Nucleus accumbens (tissue), 56 donors: Measurements from ENCODE around the gene LRG1.

ENCODE experiments used
- DNase-seq, 56 donors: peaks; one replicate each; lab custom pipeline; 2025; lab: John Stamatoyannopoulos, UW

Gene LRG1

GRCh38 chr19:4539693-4540581, at the start of gene LRG1:
Gene LRG1 (minus strand): TSS chr19:4540036. CDS start chr19:4540013, 23 bp downstream.
- no peak for DNase-seq

DNA sequence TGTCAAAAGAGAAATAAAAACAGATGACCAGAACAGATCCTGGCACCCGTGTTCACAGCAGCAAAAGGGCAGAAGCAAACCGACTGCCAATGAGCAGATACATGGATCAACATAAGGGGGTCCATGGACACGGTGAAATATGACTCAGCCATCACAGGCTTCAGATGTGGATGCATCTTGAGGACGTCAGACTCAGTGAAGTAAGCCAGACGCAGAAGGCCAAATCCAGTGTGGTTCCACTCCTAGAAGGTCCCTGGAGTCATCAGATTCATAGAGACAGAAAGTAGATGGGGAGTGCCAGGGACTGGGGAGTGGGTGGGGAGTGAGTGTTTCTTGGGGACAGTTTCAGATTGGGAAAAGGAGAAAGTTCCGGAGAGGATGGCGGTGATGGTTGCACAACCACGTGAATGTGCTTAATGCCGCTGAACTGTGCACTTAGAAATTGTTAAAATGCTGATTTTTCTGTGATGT, 48.5 kb upstream of the LRG1 start:
- DNase-seq: no peak

GRCh38 chr19:4587527-4587926, 47.7 kb upstream of the LRG1 start:
- no peak for DNase-seq

DNA sequence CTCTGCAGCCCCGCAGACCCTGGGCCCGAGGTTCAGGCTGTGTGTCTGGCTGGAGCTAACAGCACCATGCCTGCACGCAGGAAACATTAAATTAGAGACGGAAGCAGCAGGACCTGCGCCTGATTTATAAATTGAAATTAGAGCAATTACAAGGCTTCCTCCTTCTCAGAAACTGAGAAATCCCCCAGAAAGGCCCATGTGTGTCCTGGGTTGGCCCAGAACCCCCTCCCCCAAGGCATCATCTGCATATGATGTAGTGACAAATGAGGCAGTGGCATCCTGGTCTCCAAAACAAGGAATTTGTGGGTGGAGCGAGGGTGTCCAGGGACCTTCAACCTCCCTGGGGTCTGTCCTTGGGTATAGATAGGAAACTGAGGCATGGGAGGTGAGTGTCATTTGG, 46.9 kb upstream of the LRG1 start:
- no peak for DNase-seq

- DNase-seq: no peak
Observed at GRCh38 chr19:4586245-4586644, 46.4 kb upstream of the LRG1 start.

- no peak for DNase-seq
Observed at GRCh38 chr19:4585556-4585955, 45.7 kb upstream of the LRG1 start.

GRCh38 chr19:4584670-4585460, 45.0 kb upstream of the LRG1 start:
- peak in 13 of 56 donors; percentile 2 to 71 (median 21) for DNase-seq

DNA sequence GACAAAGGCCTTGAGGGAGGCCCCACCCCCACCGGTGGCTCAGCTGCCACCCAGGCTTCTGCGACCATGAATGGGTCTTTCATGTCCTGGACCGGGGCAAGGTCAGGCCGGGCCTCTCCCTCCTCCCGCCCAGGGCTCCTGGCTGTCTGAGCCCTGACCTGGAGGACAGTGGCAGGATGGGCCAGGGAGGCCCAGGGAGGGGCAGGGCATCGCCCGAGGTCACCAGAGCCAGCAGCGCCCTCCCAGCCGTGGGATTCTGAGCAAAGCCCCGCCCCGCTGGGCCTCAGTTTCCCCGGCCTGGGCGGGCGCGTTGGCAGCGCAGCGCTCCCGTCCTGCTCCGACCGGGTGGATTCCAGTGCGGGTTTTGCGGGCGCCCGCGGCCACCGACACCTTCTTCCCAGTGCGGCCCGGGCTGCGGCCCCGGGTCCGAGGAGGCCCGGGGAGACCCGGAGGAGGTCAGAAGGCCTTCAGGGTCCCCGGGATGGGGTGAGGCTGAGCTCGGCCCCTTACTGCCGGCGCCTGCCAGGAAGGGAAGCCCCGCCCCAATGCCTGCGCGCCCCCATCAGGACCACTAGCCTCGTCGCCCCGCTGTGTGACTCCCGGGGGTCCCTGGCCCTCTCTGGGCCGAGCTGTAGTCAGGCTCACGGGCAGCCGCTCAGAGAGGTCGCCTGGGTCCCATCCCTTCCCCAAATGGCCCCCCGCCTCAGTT, 44.3 kb upstream of the LRG1 start:
- peak in 13 of 56 donors; percentile 3 to 58 (median 14) for DNase-seq

DNA sequence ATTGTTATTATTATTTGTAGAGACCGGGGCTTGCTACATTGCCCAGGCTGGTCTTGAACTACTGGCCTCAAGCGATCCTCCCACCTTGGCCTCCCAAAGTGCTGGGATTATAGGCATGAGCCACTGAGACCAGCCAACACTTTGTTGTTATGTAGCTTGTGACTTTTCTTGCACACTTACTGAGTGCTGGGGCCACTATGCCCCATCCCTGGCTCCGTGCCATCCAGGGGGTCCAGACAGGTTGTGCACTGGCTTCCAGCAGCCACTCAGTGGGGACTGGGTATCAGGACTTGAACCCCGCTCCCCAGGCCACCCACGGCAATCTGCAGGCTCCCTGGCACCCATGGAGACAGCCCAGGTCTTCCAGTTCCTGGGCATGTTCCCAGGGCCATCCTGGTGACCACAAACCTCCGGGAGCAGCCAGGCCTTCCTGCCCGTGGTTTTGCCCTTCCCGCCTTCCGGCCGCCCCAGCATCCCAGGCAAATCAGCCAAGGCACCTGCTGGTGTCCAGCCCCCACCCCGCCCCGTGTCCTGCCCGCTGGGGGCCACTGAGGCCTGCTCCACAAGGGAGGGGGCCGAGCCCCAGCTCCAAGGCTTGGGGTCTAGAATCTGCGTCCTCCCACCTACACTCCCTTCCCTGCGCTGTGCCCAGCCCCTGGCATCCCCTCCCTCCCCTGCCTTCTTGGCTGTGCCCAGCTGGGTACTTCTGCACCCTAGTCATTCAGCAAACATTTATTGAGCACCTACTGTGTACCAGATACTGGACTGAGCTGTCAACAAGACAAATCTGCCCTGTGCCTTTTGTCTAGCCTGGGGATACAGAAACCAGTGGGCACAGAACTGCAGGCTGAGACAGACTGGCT, 43.4 kb upstream of the LRG1 start:
- DNase-seq: no peak

DNA sequence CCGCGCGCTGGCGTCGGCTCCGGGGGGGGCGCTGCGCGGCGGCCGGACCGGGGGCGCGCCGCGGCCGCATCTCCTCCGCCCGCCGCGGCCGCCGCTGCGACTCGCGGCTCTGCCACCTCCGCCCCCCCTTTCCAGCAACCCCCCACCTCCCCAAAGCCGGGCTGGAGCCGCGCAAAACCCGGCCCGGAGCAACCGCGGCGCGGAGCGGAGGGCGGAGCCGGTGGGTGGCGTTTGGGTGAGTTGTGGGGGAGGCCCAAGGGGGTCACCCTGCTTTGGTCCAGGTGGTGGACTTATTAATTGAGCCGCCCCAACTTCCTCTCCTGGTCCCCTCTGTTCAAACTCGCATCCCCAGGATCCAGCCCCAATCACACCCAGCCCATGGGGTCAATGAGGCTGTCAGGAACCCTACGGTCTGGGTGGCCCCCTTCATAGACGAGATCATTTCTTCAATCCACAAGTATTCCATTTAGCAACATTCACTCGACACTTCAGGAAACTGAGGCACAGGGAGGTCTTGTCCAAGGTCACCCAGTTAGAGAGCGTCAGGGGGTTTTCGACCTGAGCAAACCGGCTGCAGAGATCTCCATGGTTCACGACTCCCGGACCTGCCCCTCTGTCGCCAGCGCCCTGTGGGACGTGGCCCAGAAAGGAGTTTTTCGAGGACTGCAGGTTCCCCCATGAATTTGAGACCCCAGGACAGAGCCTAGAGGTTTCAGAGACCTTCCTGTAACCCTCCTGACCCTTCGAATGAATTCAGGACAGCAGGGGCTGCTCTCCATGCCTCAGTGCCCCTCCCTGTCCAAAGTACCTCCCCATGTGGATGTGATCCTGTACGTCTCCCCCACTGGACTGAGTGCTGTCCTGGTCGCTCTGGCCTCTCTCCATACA, 42.1 kb upstream of the LRG1 start:
- DNase-seq: peak in 14 of 56 donors; percentile 2 to 53 (median 22)

DNA sequence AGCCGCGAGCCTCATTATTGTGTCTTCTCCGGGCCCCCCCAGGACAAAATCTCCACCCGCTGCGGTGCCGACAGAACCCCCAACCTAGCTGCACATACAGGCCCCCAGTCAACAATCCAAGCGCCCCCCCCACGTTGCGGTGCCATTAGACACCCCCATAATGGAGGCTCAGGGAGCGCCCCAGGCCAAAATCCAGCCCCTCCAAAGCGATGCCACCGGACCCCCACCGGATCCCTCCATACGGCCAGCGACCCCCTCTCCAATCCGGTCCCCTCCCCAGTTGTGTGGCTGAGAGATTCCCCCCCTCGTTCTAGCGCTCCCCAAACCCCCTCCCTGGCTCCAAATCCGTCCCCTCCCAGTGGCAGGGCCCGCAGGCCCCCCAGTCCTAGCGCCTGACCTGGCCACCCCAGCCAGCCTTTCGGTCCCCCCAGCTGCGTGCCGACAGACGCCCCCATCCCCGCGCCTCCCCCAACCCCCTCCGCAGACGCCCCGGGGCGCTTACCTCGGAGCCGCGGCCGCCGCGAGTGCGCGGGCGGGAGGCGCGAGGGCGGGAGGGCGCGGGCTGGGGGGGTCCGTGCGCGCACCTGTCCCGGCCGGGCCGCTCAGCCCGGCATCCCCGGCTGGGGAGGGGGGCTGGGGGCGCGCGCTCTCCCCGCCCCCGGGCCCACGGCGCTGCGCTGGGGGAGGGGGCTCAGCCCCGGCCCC, 41.3 kb upstream of the LRG1 start:
- DNase-seq: no peak

DNA sequence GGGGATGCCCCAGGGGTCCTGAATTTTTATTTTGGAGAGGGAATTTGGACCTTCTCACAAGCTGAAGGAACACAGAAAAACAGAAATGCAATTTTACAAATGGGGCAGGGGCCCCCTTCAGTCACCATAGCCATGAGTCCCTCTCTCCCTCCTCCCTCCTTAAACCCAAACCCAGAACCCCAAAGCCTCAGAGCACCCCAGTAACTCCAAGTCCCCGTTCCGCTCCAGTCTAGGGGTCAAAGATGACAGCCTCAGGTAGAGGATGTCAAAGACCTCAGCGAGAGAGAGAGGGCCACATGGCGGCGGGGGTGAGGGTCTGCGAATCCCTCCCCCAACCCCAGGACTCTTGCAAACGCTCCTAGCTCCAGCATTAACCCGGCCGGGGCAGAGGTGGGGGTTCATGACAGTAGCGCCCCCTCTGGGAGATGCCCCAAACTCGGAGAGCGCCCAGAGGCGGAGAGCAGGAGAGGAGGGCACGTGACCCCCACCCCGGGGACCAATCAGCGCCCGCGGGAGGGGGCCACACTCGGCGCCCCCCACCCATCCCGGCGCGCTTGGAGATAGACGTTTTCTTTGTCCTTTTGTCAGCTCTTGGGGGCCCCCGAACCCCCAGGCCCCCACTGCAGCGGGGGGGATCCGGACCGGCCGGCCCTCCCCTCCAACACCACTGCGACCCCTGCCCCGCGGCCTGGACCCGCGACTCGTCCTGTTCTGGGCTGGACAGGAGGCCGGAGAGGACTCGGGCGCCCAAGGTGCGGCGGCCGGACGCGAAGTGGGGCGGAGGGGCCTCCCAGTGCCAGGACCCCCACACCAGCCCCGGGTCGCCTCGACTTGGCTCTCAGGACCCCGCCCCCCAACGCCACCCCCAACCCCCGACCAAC, 40.4 kb upstream of the LRG1 start:
- DNase-seq: peak in 13 of 56 donors; percentile 2 to 68 (median 13)

DNA sequence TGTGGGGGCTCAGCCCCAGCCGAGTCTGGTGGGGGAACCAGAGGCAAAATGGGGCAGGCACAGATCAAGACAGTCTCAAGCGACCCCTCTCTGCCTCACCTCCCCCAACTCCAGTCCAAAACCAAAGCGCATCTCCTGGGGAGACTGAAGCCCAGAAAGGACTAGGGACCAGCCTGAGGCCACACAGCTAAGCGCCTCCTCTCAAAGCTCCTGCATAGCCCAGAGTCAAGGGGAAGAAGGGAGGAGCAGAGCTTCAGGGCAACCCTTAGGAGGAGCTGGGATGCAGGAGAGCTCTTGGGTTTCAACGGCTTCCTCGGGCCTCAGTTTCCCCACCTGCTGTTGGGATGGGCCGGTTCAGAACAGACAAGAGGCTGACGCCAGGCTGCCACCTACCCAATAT, 39.6 kb upstream of the LRG1 start:
- no peak for DNase-seq

- no peak for DNase-seq
Observed at GRCh38 chr19:4578552-4579248, 38.9 kb upstream of the LRG1 start.

DNA sequence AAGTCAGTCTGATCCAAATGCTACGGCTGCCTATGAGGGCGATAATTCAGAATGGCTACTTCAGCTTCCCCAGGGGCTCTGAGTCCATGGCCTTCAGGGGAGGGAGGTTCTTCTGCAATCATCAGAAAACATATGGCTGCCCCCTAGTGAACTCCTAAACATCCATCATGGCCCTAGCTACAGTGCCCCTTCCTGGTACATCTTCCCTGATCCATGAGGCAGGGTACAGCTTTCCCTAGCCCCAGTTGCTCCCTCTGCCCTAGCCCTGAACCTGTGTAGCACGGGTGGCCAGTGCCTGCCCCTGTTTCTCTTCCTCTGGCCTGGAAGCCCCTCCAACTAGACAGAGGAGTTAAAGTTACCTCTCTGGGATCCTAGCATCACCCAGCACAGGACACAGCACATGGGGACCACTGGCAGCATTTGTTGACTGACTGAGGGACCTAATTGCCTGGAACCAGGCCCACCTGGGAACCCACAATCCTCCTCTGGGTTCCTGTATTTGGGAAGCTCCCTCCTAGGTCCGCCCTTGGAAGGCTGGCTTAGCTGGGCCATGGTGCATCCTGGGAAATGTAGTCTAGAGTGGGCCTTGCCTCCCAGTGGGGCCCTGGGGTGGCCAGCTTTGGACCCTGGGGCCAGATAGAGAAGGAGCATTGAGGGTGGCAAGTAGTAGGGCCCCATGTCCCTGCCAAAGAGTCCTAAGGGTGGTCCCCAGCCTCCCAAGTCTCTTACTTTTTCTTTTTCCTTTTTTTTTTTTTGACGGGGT, 37.4 kb upstream of the LRG1 start:
- DNase-seq: no peak
